Psoas muscle (tissue), 8 donors: ENCODE data around the gene NOA1. TPM values are rescaled to one million over a fixed set of nuclear protein-coding genes. Genes with fewer than 3 reads are reported as not detected.

Experiments
- ATAC-seq, 4 donors: fragments of 200-7000 bp; cut with Tn5 transposase; one replicate each; pipeline ENCODE4 v1.9.1; 2020; ENCODE audit warnings: moderate library complexity in 3 of 4, mild to moderate bottlenecking in 2 of 4
- DNase-seq, 2 donors: peaks; one replicate each; pipeline ENCODE4 v3.0.0-alpha.2; 2020
- H3K27ac ChIP-seq: fragments of 200-600 bp; one replicate; pipeline ENCODE4 v1.8.0; 2022
- H3K27me3 ChIP-seq, 3 donors: fragments of 200-600 bp in 1 of 3; one replicate each; pipeline versions ENCODE4 v1.6.1 to v1.8.0; 2013 to 2022; ENCODE audit warnings: low read length in 2 of 3, mild to moderate bottlenecking in 2 of 3, moderate library complexity in 1 of 3; ENCODE audit not compliant: insufficient read depth in 3 of 3
- H3K36me3 ChIP-seq, 2 donors: fragments of 200-600 bp in 1 of 2; one replicate each; pipeline versions ENCODE4 v1.6.1 to v1.8.0; 2013 to 2022; ENCODE audit warnings: low read depth in 1 of 2, mild to moderate bottlenecking in 1 of 2, moderate library complexity in 1 of 2; ENCODE audit not compliant: insufficient read depth in 1 of 2
- H3K4me1 ChIP-seq: fragments of 200-600 bp; one replicate; pipeline ENCODE4 v1.8.0; 2022
- H3K4me3 ChIP-seq: fragments of 200-600 bp; one replicate; pipeline ENCODE4 v1.8.0; 2022; ENCODE audit warnings: mild to moderate bottlenecking
- H3K9me3 ChIP-seq: fragments of 200-600 bp; one replicate; pipeline ENCODE4 v1.8.0; 2022
- WGBS, 3 donors: extraction: QIAGEN DNeasy Blood & Tissue Kit; methylation state at CpG; one replicate each; pipeline versions ENCODE4 v1.1.6 to v1.1.7; 2013; 5-methylcytosine and 5-hydroxymethylcytosine counted together
- intact Hi-C, 2 donors: fragments of 100-400 bp; cut with DNase I; formaldehyde crosslinking; loops; one replicate each; pipeline versions ENCODE4 v1.11.0 to v1.14.2; 2022
- polyA plus RNA-seq, 3 donors: library from polyadenylated mRNA; stranded (reverse); fragments of 200-250 nt; gene quantifications; one replicate each; pipeline ENCODE4 v1.2.3, GENCODE V29; 2013
- total RNA-seq, 4 donors: library from RNA; stranded (reverse); fragmentation: NEBNext Ultra II Directional in 2 of 4; extraction: Animal tissue kit (Norgen Biotek cat#: 25700) in 2 of 4; gene quantifications; one replicate each; pipeline versions ENCODE4 v1.2.1 to v1.2.4, GENCODE V29; 2021 to 2023
- TF ChIP-seq, protein P1 (sequence below): fragments of 200-600 bp; IDR thresholded peaks from one replicate; pipeline ENCODE4 v1.8.0; 2022; ENCODE audit warnings: antibody characterized with exemption
- donor health status: healthy with polysubstance abuse.
- donor health status: DM: no; HTN: no; CAD: no; lungs with moderate emphysema.
- donor health status: Bipolar disorder and iron deficiency.
- donor health status: healthy.
- donor health status: DM: yes; HTN: yes; CAD: no.
- donor health status: DM: no; HTN: no; CAD: no.
- donor health status: DM: no; HTN: no; CAD: no.
- donor health status: DM: yes; HTN: yes; CAD: no.

NOA1 gene
- total and polyA plus RNA-seq, 7 donors: 11.3 to 19.9 (median 15.7) TPM

DNA sequence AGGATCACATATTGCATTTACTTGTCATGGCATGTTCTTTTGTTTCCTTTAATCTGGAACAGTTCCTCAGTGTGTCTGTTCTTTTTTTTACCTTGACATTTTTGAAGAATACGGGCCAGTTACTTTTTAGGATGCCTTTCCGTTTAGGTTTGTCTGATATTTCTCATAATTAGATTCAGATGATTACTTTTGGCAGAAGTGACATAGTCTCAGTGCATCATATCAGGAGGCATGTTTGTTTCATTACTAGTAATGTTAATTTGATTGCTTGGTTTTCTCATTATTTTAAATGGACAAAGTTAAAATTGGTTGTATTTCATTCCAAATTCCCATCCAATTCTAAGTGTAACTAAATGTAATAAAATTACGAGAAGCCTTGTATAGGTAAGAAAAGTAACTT, 9.5 kb upstream of the NOA1 start:
- intact Hi-C loops: no loop called here
- DNase-seq (no peak), ATAC-seq (no peak)
- TF ChIP-seq, protein P1, sequence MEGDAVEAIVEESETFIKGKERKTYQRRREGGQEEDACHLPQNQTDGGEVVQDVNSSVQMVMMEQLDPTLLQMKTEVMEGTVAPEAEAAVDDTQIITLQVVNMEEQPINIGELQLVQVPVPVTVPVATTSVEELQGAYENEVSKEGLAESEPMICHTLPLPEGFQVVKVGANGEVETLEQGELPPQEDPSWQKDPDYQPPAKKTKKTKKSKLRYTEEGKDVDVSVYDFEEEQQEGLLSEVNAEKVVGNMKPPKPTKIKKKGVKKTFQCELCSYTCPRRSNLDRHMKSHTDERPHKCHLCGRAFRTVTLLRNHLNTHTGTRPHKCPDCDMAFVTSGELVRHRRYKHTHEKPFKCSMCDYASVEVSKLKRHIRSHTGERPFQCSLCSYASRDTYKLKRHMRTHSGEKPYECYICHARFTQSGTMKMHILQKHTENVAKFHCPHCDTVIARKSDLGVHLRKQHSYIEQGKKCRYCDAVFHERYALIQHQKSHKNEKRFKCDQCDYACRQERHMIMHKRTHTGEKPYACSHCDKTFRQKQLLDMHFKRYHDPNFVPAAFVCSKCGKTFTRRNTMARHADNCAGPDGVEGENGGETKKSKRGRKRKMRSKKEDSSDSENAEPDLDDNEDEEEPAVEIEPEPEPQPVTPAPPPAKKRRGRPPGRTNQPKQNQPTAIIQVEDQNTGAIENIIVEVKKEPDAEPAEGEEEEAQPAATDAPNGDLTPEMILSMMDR: no peak
- no peaks in the 10 kb centered on the region for H3K27me3 ChIP-seq
- H3K36me3 ChIP-seq: peaks cover 4 to 67% of the 10 kb centered on the region in 2 donors
- no peak overlapping the region for H3K27ac ChIP-seq
- H3K4me1 ChIP-seq: peaks cover 6% of the 10 kb centered on the region
- 93 to 95% (median 93%) methylated on average over 3 of the region's 3 CpGs for WGBS, 3 donors
- no peak overlapping the region for H3K4me3 ChIP-seq
- H3K9me3 ChIP-seq: no peaks in the 10 kb centered on the region

DNA sequence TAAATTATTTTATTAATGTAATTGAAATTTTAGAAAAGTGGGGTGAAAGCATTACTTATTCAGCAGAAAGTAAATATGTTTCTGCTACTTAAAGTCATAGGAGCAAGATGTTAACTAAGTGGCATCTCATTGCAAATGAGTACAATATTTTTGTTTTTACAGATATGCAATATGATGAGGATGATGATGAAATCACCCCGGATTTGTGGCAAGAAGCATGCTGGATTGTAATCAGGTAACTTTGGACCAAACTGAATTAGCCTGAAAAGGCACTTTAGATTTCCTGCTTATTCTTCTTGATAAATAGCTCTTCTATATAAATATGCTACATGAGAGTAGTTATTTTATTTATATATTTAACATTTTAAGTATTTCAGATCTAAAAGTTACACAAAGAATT, 8.8 kb upstream of the NOA1 start:
- no peaks in the 10 kb centered on the region for H3K27me3 ChIP-seq
- peaks cover 0 to 59% of the 10 kb centered on the region in 2 donors for H3K36me3 ChIP-seq
- TF ChIP-seq, protein P1: no peak
- DNase-seq: no peak
- H3K27ac ChIP-seq: no peak overlapping the region
- WGBS, 3 donors: 71 to 84% (median 74%) methylated on average over 1 of the region's 1 CpG
- H3K9me3 ChIP-seq: no peaks in the 10 kb centered on the region
- H3K4me3 ChIP-seq: no peak overlapping the region
- intact Hi-C loops: no loop called here
- peaks cover 13% of the 10 kb centered on the region for H3K4me1 ChIP-seq
- ATAC-seq: no peak

DNA sequence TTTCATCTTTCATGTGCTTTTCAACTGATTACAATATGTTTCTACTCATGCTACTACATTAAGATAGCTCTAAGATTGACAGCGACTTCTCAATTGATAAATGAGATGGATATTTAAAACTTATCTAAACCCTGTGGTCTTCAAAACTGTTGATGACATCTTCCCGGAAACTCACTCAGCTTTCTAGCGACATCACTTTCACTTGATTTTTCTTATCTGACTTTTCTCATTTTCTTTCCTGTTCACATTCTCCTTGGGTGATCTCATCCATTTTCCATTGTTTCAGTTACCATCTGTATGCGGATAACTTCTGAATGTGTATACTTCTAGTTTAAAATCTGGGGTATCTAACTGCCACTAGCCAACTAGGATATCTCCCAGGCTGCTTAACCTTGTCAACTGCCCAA, 4.4 kb upstream of the NOA1 start:
- 75 to 81% (median 75%) methylated on average over 4 of the region's 4 CpGs for WGBS, 3 donors
- intact Hi-C loops: no loop called here
- H3K4me3 ChIP-seq: no peak overlapping the region
- DNase-seq: no peak
- peaks cover 0 to 15% of the 10 kb centered on the region in 2 donors for H3K36me3 ChIP-seq
- no peak overlapping the region for H3K27ac ChIP-seq
- no peaks in the 10 kb centered on the region for H3K9me3 ChIP-seq
- TF ChIP-seq, protein P1: no peak
- ATAC-seq: no peak
- H3K4me1 ChIP-seq: peaks cover 22% of the 10 kb centered on the region
- no peaks in the 10 kb centered on the region for H3K27me3 ChIP-seq

DNA sequence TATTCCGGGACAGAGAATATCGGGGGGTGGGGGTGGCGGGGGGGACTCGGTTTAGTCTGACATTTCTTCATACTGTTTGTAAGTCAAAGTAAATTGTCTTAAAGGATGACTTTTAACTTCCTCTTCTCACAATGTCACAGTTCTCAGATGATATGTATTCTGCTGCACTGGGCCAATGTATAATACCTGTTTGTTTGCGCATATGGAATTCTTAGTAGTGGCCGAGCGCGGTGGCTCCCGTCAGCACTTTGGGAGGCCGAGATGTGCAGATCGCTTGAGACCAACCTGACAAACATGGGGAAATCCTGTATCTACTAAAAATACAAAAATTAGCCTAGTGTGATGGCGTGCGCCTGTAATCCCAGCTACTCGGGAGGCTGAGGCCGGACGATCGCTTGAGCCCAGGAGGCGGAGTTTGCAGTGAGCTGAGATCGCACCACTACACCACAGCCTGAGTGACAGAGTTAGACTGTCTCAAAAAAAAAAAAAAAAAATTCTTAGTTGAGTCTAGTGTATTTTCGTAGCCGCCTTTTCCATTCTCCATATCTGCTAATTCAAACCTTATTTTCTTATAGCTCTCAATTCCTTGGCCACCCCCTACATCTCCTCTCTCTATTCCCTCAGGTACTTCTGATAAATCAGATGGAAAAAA, 2.1 kb upstream of the NOA1 start:
- DNase-seq (no peak), ATAC-seq (no peak)
- H3K4me1 ChIP-seq: peaks cover 35% of the 10 kb centered on the region
- WGBS, 3 donors: 14 to 15% (median 15%) methylated on average over 21 of the region's 21 CpGs
- H3K4me3 ChIP-seq: peak overlapping the region; percentile 86
- no peaks in the 10 kb centered on the region for H3K27me3 ChIP-seq
- H3K36me3 ChIP-seq: peaks cover 0 to 5% of the 10 kb centered on the region in 2 donors
- intact Hi-C loops: loop anchor here (5.0 to 10.0 kb wide), 2 partner anchors 65 to 72 kb away; partner anchors contain the start of gene REST (in 1 of the 2)
- H3K9me3 ChIP-seq: no peaks in the 10 kb centered on the region
- peak overlapping the region; percentile 88 for H3K27ac ChIP-seq
- TF ChIP-seq, protein P1: no peak
